ENCODE results near the gene MEX3B.

DNA sequence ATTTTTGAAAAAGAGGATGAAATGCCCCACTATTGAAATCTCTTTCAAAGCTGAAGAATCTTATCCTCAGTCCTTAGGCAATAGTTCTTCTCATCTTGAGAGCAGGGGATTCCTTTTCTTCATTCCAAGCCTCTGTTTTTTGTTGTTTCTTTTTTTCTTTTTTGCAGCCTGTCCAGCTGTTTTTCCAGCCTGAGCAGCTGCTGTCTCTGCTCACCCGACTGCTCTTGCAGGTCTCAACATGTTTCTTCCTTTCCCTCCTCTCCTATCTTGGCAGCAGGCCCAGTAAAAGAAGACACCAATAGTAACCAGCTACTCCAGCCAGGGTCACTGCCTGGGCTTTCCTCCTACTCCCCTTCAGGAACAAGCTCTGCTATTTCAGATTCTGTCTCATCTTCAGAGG is 23.8 kb downstream of the MEX3B start:
- TF ChIP-seq, protein P1, sequence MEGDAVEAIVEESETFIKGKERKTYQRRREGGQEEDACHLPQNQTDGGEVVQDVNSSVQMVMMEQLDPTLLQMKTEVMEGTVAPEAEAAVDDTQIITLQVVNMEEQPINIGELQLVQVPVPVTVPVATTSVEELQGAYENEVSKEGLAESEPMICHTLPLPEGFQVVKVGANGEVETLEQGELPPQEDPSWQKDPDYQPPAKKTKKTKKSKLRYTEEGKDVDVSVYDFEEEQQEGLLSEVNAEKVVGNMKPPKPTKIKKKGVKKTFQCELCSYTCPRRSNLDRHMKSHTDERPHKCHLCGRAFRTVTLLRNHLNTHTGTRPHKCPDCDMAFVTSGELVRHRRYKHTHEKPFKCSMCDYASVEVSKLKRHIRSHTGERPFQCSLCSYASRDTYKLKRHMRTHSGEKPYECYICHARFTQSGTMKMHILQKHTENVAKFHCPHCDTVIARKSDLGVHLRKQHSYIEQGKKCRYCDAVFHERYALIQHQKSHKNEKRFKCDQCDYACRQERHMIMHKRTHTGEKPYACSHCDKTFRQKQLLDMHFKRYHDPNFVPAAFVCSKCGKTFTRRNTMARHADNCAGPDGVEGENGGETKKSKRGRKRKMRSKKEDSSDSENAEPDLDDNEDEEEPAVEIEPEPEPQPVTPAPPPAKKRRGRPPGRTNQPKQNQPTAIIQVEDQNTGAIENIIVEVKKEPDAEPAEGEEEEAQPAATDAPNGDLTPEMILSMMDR (IDR thresholded peaks at IDR 0.05), result no peak
- no peak for TF ChIP-seq POLR2A (IDR thresholded peaks at IDR 0.05)
